Measurements from ENCODE around the gene NACC1.

The NACC1 gene

DNA sequence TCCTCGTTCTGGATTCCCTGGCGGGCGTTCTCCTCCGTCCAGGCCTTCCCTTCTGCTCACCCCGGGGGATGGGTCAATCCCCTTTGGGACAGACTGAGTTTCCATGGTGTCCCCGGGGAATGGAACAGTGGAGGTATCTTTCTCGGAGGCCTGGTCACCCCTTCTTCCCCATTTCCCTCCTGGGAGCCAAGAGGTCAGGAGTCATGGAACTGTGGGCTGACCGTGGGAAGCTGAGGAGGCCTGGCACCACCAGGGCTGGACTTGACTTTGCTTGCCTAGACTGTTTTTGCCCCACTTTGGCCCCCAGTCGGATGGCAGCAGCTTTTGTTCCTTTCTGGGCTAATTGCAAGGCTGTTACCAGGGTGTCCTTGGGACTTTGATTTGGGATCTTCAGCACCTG, 2.0 kb downstream of the NACC1 start:
- Histone ChIP-seq H3K27me3 (ENCODE audit: insufficient read depth, low read length, poor library complexity, severe bottlenecking) (no peaks in the 10 kb centered on the region), H4K20me1 (ENCODE audit: insufficient read depth, low read length, poor library complexity, severe bottlenecking) (peaks cover 65% of the 10 kb centered on the region), H3K79me2 (ENCODE audit: insufficient read depth, low read length) (peaks cover 90% of the 10 kb centered on the region), H3F3A (ENCODE audit: low read depth) (no peaks in the 10 kb centered on the region), H2AFZ (ENCODE audit: low read length) (no peak overlapping the region), H3K9me3 (ENCODE audit: insufficient read depth, low read depth, low read length) (no peaks in the 10 kb centered on the region), H3K36me3 (ENCODE audit: insufficient read depth, low read length) (no peaks in the 10 kb centered on the region), H3K4me1 (ENCODE audit: insufficient read depth, low read length, poor library complexity, severe bottlenecking) (peaks cover 51% of the 10 kb centered on the region), H3K9ac (ENCODE audit: low read depth, low read length, poor library complexity, severe bottlenecking) (peak overlapping the region; percentile 40), H3K9me2 (replicated peaks; ENCODE audit: low read depth, low read length) (no peaks in the 10 kb centered on the region), H3K4me2 (ENCODE audit: low read depth, low read length, poor library complexity, severe bottlenecking) (peak overlapping the region; percentile 100), H3K4me3 (ENCODE audit: low read length, poor library complexity, severe bottlenecking) (peak overlapping the region; percentile 99)
- no peak for TF ChIP-seq EZH2phosphoT487 (IDR thresholded peaks at IDR 0.05; ENCODE audit: borderline replicate concordance)
- TF ChIP-seq, protein P1, sequence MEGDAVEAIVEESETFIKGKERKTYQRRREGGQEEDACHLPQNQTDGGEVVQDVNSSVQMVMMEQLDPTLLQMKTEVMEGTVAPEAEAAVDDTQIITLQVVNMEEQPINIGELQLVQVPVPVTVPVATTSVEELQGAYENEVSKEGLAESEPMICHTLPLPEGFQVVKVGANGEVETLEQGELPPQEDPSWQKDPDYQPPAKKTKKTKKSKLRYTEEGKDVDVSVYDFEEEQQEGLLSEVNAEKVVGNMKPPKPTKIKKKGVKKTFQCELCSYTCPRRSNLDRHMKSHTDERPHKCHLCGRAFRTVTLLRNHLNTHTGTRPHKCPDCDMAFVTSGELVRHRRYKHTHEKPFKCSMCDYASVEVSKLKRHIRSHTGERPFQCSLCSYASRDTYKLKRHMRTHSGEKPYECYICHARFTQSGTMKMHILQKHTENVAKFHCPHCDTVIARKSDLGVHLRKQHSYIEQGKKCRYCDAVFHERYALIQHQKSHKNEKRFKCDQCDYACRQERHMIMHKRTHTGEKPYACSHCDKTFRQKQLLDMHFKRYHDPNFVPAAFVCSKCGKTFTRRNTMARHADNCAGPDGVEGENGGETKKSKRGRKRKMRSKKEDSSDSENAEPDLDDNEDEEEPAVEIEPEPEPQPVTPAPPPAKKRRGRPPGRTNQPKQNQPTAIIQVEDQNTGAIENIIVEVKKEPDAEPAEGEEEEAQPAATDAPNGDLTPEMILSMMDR (conservative IDR thresholded peaks at IDR 0.05; ENCODE audit: low read length), result no peak

DNA sequence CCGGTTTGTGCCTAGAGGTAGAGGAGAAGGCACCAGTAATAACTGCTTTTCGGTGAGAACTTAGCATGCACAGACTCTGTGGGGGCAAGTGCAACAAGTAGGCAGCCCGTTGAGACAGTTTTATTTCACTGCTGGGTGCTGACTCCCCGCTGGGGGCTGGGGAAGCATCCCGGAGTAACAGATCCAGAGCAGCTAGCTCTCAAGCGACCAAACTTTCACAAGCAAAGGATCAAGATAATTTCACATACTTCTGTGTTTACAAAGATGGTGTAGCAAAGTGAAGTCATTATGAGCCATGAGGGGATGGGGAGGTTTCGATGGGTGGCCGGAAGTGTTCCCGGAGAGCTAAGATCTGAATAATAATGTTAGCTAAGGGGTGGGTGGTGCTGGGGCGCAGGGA, 2.8 kb downstream of the NACC1 start:
- peaks cover 90% of the 10 kb centered on the region for H3K79me2 ChIP-seq (ENCODE audit: insufficient read depth, low read length)
- peak overlapping the region; percentile 100 for H3K4me2 ChIP-seq (ENCODE audit: low read depth, low read length, poor library complexity, severe bottlenecking)
- peaks cover 60% of the 10 kb centered on the region for H4K20me1 ChIP-seq (ENCODE audit: insufficient read depth, low read length, poor library complexity, severe bottlenecking)
- H3K4me1 ChIP-seq (ENCODE audit: insufficient read depth, low read length, poor library complexity, severe bottlenecking), result peaks cover 44% of the 10 kb centered on the region
- H3K9ac ChIP-seq (ENCODE audit: low read depth, low read length, poor library complexity, severe bottlenecking), result peak overlapping the region; percentile 40
- no peak for TF ChIP-seq EZH2phosphoT487 (IDR thresholded peaks at IDR 0.05; ENCODE audit: borderline replicate concordance)
- TF ChIP-seq, protein P1 (conservative IDR thresholded peaks at IDR 0.05; ENCODE audit: low read length), result no peak
- H3K27me3 ChIP-seq (ENCODE audit: insufficient read depth, low read length, poor library complexity, severe bottlenecking), result no peaks in the 10 kb centered on the region
- no peaks in the 10 kb centered on the region for H3F3A ChIP-seq (ENCODE audit: low read depth)
- peak overlapping the region; percentile 99 for H3K4me3 ChIP-seq (ENCODE audit: low read length, poor library complexity, severe bottlenecking)
- no peaks in the 10 kb centered on the region for H3K36me3 ChIP-seq (ENCODE audit: insufficient read depth, low read length)
- H3K9me2 ChIP-seq (replicated peaks; ENCODE audit: low read depth, low read length), result no peaks in the 10 kb centered on the region
- H3K9me3 ChIP-seq (ENCODE audit: insufficient read depth, low read depth, low read length), result no peaks in the 10 kb centered on the region
- no peak overlapping the region for H2AFZ ChIP-seq (ENCODE audit: low read length)

DNA sequence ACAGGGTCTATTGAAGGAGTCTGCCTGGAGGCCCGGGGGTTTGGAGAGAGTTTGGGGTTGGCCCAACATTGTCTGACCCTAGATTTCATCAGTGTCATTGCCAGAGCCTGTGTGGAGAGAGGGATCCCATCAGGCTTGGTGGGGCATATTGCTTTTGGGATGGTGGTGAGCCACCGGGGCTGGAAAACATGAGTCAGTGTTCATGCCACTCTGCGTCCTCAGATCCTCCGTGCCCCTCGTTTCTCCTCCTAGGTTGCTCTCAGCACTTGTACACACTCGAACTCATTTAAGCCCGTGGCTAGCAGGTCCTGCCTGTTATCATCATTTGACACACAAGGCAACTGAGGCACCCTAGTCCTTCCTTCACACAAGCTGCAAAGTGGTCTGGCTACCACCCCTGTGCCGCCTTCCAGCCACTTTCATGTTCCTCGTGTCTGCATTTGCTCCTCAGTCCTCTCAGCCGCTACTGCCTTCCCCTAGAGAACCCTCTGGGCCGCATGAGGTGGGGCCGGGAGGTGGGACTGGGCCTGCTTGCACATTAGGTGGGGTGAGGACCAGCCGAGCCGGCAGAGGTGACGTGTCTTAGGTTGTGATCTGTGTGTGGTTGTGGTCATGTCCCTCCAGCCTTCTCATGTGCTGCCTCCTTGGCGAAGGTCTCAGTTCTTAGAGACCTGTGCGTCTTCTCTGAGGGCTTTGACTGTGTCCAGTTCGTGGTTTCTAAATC, 3.6 kb downstream of the NACC1 start:
- peak overlapping the region; percentile 40 for H3K9ac ChIP-seq (ENCODE audit: low read depth, low read length, poor library complexity, severe bottlenecking)
- TF ChIP-seq, protein P1 (conservative IDR thresholded peaks at IDR 0.05; ENCODE audit: low read length), result no peak
- TF ChIP-seq EZH2phosphoT487 (IDR thresholded peaks at IDR 0.05; ENCODE audit: borderline replicate concordance), result no peak
- peaks cover 60% of the 10 kb centered on the region for H4K20me1 ChIP-seq (ENCODE audit: insufficient read depth, low read length, poor library complexity, severe bottlenecking)

More for the DNA sequence above, 3.6 kb downstream of the NACC1 start:
- Histone ChIP-seq H3K36me3 (ENCODE audit: insufficient read depth, low read length) (peaks cover 6% of the 10 kb centered on the region; the same call in 1 of the 2 replicates), H3K9me3 (ENCODE audit: insufficient read depth, low read depth, low read length) (no peaks in the 10 kb centered on the region), H3K4me1 (ENCODE audit: insufficient read depth, low read length, poor library complexity, severe bottlenecking) (peaks cover 41% of the 10 kb centered on the region), H3K27me3 (ENCODE audit: insufficient read depth, low read length, poor library complexity, severe bottlenecking) (no peaks in the 10 kb centered on the region), H3K4me2 (ENCODE audit: low read depth, low read length, poor library complexity, severe bottlenecking) (peak overlapping the region; percentile 100), H3K79me2 (ENCODE audit: insufficient read depth, low read length) (peaks cover 94% of the 10 kb centered on the region), H3F3A (ENCODE audit: low read depth) (no peaks in the 10 kb centered on the region), H3K4me3 (ENCODE audit: low read length, poor library complexity, severe bottlenecking) (peak overlapping the region; percentile 23), H2AFZ (ENCODE audit: low read length) (no peak overlapping the region), H3K9me2 (replicated peaks; ENCODE audit: low read depth, low read length) (no peaks in the 10 kb centered on the region)

Measured in Loucy (cell line).